Vagina (tissue), 2 donors: ENCODE measurements around the gene RPE65.

Source experiments
- CTCF ChIP-seq, 3 experiments: fragments of 450-650 bp in 2 of 3; fragments of 200-600 bp in 1 of 3; sonication (generic) in 1 of 3; IDR thresholded peaks; one replicate each; pipeline ENCODE4 v1.5.1; 2017 to 2019; ENCODE audit warnings: antibody characterized with exemption in 3 of 3, mild to moderate bottlenecking in 2 of 3, moderate library complexity in 2 of 3
- POLR2A ChIP-seq, 2 donors: fragments of 450-650 bp; IDR thresholded peaks; one replicate each; pipeline ENCODE4 v1.6.1; 2017; ENCODE audit warnings: antibody characterized with exemption in 2 of 2, mild to moderate bottlenecking in 2 of 2, moderate library complexity in 2 of 2
- POLR2AphosphoS5 ChIP-seq, 2 donors: sonication (generic); formaldehyde crosslinking; IDR thresholded peaks; one replicate each; pipeline ENCODE4 v1.9.0; 2017; ENCODE audit warnings: antibody characterized with exemption in 2 of 2, mild to moderate bottlenecking in 2 of 2, low read depth in 1 of 2; ENCODE audit not compliant: insufficient read depth in 1 of 2

- TF ChIP-seq POLR2A (IDR thresholded peaks at IDR 0.05) (no peak), CTCF (IDR thresholded peaks at IDR 0.05) (no peak), POLR2AphosphoS5 (IDR thresholded peaks at IDR 0.05; ENCODE audit: insufficient read depth in 1 of 2, low read depth in 1 of 2) (no peak)
These were observed 1.4 kb downstream of the RPE65 start for GRCh38 chr1:68448365-68448764.
